Measurements from ENCODE around the gene TBCK. TPM values are rescaled to one million over a fixed set of nuclear protein-coding genes. Genes with fewer than 3 reads are reported as not detected.

Gene TBCK
- total RNA-seq, 2 experiments from 2014 or later: 23.5 to 29.0 TPM

DNA sequence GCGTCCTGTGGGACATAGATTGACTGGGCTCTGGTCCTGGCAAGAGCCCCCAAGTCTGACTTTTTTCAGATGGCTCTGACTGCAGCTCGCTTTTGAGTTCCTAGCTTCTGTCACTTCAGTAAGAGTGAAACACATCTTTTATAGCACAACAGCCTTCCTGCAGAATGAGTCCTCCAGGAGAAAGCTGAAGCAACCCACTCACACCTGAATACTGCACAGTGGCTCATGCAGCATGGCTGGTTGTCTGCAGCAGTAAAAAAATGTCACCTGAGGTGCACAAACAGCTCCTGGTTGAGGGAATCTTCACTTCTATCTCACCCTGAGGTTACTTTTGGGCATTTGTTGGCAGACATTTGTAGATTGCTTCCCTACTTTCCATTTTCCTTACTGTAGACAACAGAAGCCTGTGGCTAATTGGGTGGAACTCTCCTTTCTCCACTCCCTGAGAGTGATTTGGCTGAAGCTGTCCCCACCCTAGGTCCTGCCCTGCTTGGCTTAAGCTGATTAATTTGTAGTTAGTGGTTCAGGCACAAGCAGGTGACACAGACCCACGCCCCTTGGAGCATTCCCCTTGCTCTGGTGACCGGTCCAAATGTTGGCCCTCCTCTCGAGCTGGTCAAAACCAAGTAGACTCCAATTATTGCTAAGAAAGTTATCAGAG, 321.0 kb downstream of the TBCK start:
- intact Hi-C loops (cut with DNase I, micrococcal nuclease): no loop called here
- Mint-ChIP-seq H3K27me3 (no peaks in the 10 kb centered on the region), H3K9me3 (no peaks in the 10 kb centered on the region), H3K4me3 (no peak overlapping the region), H3K4me1 (ENCODE audit: low read depth) (no peaks in the 10 kb centered on the region), H3K36me3 (ENCODE audit: low read depth) (no peaks in the 10 kb centered on the region), H3K27ac (no peak overlapping the region)
- Histone ChIP-seq H3K4me1 (ENCODE audit: insufficient read depth, low read length) (no peaks in the 10 kb centered on the region), H3K27me3 (ENCODE audit: control insufficient read depth in 1 of 2, insufficient read depth in 2 of 2, low read length in 2 of 2) (no peaks in the 10 kb centered on the region), H3K9me3 (ENCODE audit: control insufficient read depth in 1 of 2, insufficient read depth in 1 of 2, low read length in 2 of 2) (no peaks in the 10 kb centered on the region), H3K27ac (ENCODE audit: low read depth in 1 of 2, low read length in 2 of 2) (no peak overlapping the region), H3K4me3 (ENCODE audit: low read length) (no peak overlapping the region), H3K36me3 (ENCODE audit: insufficient read depth, low read length) (no peaks in the 10 kb centered on the region)
- ATAC-seq (ENCODE audit: poor library complexity) (no peak), DNase-seq (no peak)
- TF ChIP-seq, protein P1, sequence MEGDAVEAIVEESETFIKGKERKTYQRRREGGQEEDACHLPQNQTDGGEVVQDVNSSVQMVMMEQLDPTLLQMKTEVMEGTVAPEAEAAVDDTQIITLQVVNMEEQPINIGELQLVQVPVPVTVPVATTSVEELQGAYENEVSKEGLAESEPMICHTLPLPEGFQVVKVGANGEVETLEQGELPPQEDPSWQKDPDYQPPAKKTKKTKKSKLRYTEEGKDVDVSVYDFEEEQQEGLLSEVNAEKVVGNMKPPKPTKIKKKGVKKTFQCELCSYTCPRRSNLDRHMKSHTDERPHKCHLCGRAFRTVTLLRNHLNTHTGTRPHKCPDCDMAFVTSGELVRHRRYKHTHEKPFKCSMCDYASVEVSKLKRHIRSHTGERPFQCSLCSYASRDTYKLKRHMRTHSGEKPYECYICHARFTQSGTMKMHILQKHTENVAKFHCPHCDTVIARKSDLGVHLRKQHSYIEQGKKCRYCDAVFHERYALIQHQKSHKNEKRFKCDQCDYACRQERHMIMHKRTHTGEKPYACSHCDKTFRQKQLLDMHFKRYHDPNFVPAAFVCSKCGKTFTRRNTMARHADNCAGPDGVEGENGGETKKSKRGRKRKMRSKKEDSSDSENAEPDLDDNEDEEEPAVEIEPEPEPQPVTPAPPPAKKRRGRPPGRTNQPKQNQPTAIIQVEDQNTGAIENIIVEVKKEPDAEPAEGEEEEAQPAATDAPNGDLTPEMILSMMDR (IDR thresholded peaks at IDR 0.05): no peak
- ChIA-PET CTCF (no interaction called here), POLR2A (no interaction called here)

DNA sequence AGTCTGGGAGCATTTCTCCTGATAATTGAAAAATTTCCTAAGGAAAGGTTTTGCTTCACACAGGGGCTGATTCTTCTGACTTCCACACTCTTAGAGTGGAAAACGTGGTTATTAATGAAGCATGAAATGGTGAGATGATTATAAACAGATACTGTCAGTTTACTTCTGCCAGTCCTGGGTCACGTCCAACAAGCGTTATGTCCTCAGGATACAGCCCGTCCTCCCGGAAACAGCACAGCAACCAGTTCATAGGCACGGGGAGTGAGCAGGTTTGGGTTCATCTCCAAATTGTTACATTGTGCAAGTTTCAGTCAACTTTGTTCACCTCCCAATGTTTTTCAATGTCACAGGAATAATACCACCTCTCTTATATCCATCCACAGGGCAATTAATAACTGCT, 321.9 kb downstream of the TBCK start:
- peaks cover under 1% of the 10 kb centered on the region for H3K9me3 Mint-ChIP-seq
- no peaks in the 10 kb centered on the region for H3K27me3 ChIP-seq (ENCODE audit: control insufficient read depth in 1 of 2, insufficient read depth in 2 of 2, low read length in 2 of 2)
- no peak overlapping the region for H3K27ac Mint-ChIP-seq
- POLR2A ChIA-PET: no interaction called here
- H3K9me3 ChIP-seq (ENCODE audit: control insufficient read depth in 1 of 2, insufficient read depth in 1 of 2, low read length in 2 of 2): no peaks in the 10 kb centered on the region
- H3K27me3 Mint-ChIP-seq: no peaks in the 10 kb centered on the region
- no peaks in the 10 kb centered on the region for H3K4me1 Mint-ChIP-seq (ENCODE audit: low read depth)
- CTCF ChIA-PET: no interaction called here
- no peak overlapping the region for H3K4me3 Mint-ChIP-seq
- H3K4me1 ChIP-seq (ENCODE audit: insufficient read depth, low read length): no peaks in the 10 kb centered on the region
- no peak overlapping the region for H3K27ac ChIP-seq (ENCODE audit: low read depth in 1 of 2, low read length in 2 of 2)
- TF ChIP-seq, protein P1 (IDR thresholded peaks at IDR 0.05): no peak
- no peaks in the 10 kb centered on the region for H3K36me3 ChIP-seq (ENCODE audit: insufficient read depth, low read length)
- H3K36me3 Mint-ChIP-seq (ENCODE audit: low read depth): no peaks in the 10 kb centered on the region
- intact Hi-C loops (cut with DNase I, micrococcal nuclease): no loop called here
- H3K4me3 ChIP-seq (ENCODE audit: low read length): no peak overlapping the region
- DNase-seq (no peak), ATAC-seq (ENCODE audit: poor library complexity) (no peak)

GRCh38 chr4:105992641-105993305, 323.2 kb downstream of the TBCK start:
- no peaks in the 10 kb centered on the region for H3K36me3 Mint-ChIP-seq (ENCODE audit: low read depth)
- DNase-seq (no peak), ATAC-seq (ENCODE audit: poor library complexity) (no peak)
- H3K4me3 ChIP-seq (ENCODE audit: low read length): no peak overlapping the region
- ChIA-PET POLR2A (no interaction called here), CTCF (no interaction called here)
- H3K27me3 Mint-ChIP-seq: no peaks in the 10 kb centered on the region
- no peaks in the 10 kb centered on the region for H3K4me1 ChIP-seq (ENCODE audit: insufficient read depth, low read length)
- H3K9me3 ChIP-seq (ENCODE audit: control insufficient read depth in 1 of 2, insufficient read depth in 1 of 2, low read length in 2 of 2): no peaks in the 10 kb centered on the region
- H3K9me3 Mint-ChIP-seq: peaks cover 6% of the 10 kb centered on the region
- H3K36me3 ChIP-seq (ENCODE audit: insufficient read depth, low read length): no peaks in the 10 kb centered on the region
- TF ChIP-seq, protein P1 (IDR thresholded peaks at IDR 0.05): no peak
- no peaks in the 10 kb centered on the region for H3K4me1 Mint-ChIP-seq (ENCODE audit: low read depth)
- H3K27ac ChIP-seq (ENCODE audit: low read depth in 1 of 2, low read length in 2 of 2): no peak overlapping the region
- H3K4me3 Mint-ChIP-seq: no peak overlapping the region
- intact Hi-C loops (cut with DNase I, micrococcal nuclease): no loop called here
- H3K27me3 ChIP-seq (ENCODE audit: control insufficient read depth in 1 of 2, insufficient read depth in 2 of 2, low read length in 2 of 2): no peaks in the 10 kb centered on the region
- H3K27ac Mint-ChIP-seq: no peak overlapping the region

Measured in CD4-positive, alpha-beta T cell (primary cell).